ENCODE measurements around the gene WFDC6.

Gene WFDC6

GRCh38 chr20:45515147-45515913, 24.0 kb downstream of the WFDC6 start, which contains the start of gene SPINT3:
SPINT3 (minus strand) TSS chr20:45515622; CDS start chr20:45515608, 14 bp downstream.
- H3K4me3 ChIP-seq (ENCODE audit: low read length) = no peak within 1 kb of the TSS
- H4K20me1 ChIP-seq (ENCODE audit: control insufficient read depth, insufficient read depth, low read depth, low read length) = no peaks in the 10 kb centered on the region
- no peaks in the 10 kb centered on the region for H3F3A ChIP-seq (ENCODE audit: control insufficient read depth, insufficient read depth)
- H3K27ac ChIP-seq (ENCODE audit: low read depth, low read length) = no peak within 1 kb of the TSS
- no peaks in the 10 kb centered on the region for H3K9me2 ChIP-seq (replicated peaks; ENCODE audit: control insufficient read depth, low read length)
- no peaks in the 10 kb centered on the region for H3K79me2 ChIP-seq (ENCODE audit: control insufficient read depth, low read length)
- H3K36me3 ChIP-seq (ENCODE audit: control insufficient read depth, low read length) = no peaks in the 10 kb centered on the region
- no peak for TF ChIP-seq EZH2phosphoT487 (IDR thresholded peaks at IDR 0.05; ENCODE audit: borderline replicate concordance, low read length)
- TF ChIP-seq, protein P1, sequence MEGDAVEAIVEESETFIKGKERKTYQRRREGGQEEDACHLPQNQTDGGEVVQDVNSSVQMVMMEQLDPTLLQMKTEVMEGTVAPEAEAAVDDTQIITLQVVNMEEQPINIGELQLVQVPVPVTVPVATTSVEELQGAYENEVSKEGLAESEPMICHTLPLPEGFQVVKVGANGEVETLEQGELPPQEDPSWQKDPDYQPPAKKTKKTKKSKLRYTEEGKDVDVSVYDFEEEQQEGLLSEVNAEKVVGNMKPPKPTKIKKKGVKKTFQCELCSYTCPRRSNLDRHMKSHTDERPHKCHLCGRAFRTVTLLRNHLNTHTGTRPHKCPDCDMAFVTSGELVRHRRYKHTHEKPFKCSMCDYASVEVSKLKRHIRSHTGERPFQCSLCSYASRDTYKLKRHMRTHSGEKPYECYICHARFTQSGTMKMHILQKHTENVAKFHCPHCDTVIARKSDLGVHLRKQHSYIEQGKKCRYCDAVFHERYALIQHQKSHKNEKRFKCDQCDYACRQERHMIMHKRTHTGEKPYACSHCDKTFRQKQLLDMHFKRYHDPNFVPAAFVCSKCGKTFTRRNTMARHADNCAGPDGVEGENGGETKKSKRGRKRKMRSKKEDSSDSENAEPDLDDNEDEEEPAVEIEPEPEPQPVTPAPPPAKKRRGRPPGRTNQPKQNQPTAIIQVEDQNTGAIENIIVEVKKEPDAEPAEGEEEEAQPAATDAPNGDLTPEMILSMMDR (IDR thresholded peaks at IDR 0.05; ENCODE audit: low read depth, low read length, poor library complexity, severe bottlenecking) = no peak
- H3K4me1 ChIP-seq (ENCODE audit: control insufficient read depth, low read length) = no peaks in the 10 kb centered on the region
- 0 out of 2 replicates have a peak, but pooled peaks cover 5% of the 10 kb centered on the region for H3K27me3 ChIP-seq (ENCODE audit: control insufficient read depth, low read length)
- no peaks in the 10 kb centered on the region for H3K9me3 ChIP-seq (ENCODE audit: control insufficient read depth, insufficient read depth, low read length)
- H3K4me2 ChIP-seq (ENCODE audit: low read length) = no peak within 1 kb of the TSS

DNA sequence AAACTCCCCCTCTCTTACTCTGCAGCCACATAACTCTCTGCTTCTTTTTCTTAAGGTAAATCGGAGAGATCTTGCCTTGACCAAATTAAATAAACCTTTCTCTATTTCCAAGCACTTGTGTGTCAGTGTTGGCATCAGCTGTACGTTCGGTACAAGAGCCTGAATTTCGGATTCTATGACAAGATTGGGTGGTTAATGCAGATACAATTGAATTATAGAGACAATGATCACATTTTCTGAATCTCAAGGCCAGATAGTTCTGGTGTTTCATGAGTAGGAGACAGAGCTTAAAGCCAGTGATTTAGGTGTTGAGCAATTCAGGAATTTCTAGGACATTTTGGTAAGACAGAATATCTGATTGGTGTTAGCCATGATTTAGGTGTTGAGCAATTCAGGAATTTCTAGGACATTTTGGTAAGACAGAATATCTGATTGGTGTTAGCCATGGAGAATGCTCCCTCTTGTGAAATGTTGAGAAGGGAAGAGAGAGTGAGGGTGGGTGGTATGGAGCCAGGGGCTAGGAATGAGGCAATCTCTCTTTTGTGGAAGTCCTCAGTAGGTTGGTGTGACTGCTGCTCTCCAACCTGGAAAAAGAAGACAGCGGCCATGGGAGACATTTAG, 28.9 kb downstream of the WFDC6 start:
- Histone ChIP-seq H3K27ac (ENCODE audit: low read depth, low read length) (no peak overlapping the region), H4K20me1 (ENCODE audit: control insufficient read depth, insufficient read depth, low read depth, low read length) (no peaks in the 10 kb centered on the region), H3F3A (ENCODE audit: control insufficient read depth, insufficient read depth) (no peaks in the 10 kb centered on the region), H3K36me3 (ENCODE audit: control insufficient read depth, low read length) (no peaks in the 10 kb centered on the region), H3K4me1 (ENCODE audit: control insufficient read depth, low read length) (no peaks in the 10 kb centered on the region), H3K79me2 (ENCODE audit: control insufficient read depth, low read length) (no peaks in the 10 kb centered on the region), H3K4me2 (ENCODE audit: low read length) (no peak overlapping the region), H3K4me3 (ENCODE audit: low read length) (no peak overlapping the region), H3K9me3 (ENCODE audit: control insufficient read depth, insufficient read depth, low read length) (no peaks in the 10 kb centered on the region), H3K27me3 (ENCODE audit: control insufficient read depth, low read length) (0 out of 2 replicates have a peak, but pooled peaks cover 5% of the 10 kb centered on the region), H3K9me2 (replicated peaks; ENCODE audit: control insufficient read depth, low read length) (no peaks in the 10 kb centered on the region)
- no peak for TF ChIP-seq EZH2phosphoT487 (IDR thresholded peaks at IDR 0.05; ENCODE audit: borderline replicate concordance, low read length)
- TF ChIP-seq, protein P1 (IDR thresholded peaks at IDR 0.05; ENCODE audit: low read depth, low read length, poor library complexity, severe bottlenecking) = no peak

GRCh38 chr20:45509091-45509490, 30.2 kb downstream of the WFDC6 start:
- Histone ChIP-seq H3K27ac (ENCODE audit: low read depth, low read length) (no peak overlapping the region), H3K79me2 (ENCODE audit: control insufficient read depth, low read length) (no peaks in the 10 kb centered on the region)
- TF ChIP-seq, protein P1 (IDR thresholded peaks at IDR 0.05; ENCODE audit: low read depth, low read length, poor library complexity, severe bottlenecking) = no peak
- no peak for TF ChIP-seq EZH2phosphoT487 (IDR thresholded peaks at IDR 0.05; ENCODE audit: borderline replicate concordance, low read length)

More at GRCh38 chr20:45509091-45509490, 30.2 kb downstream of the WFDC6 start:
- no peak overlapping the region for H3K4me3 ChIP-seq (ENCODE audit: low read length)
- no peaks in the 10 kb centered on the region for H4K20me1 ChIP-seq (ENCODE audit: control insufficient read depth, insufficient read depth, low read depth, low read length)
- H3K4me2 ChIP-seq (ENCODE audit: low read length) = no peak overlapping the region
- H3K36me3 ChIP-seq (ENCODE audit: control insufficient read depth, low read length) = no peaks in the 10 kb centered on the region
- no peaks in the 10 kb centered on the region for H3K9me3 ChIP-seq (ENCODE audit: control insufficient read depth, insufficient read depth, low read length)
- H3F3A ChIP-seq (ENCODE audit: control insufficient read depth, insufficient read depth) = no peaks in the 10 kb centered on the region
- H3K27me3 ChIP-seq (ENCODE audit: control insufficient read depth, low read length) = 0 out of 2 replicates have a peak, but pooled peaks cover 7% of the 10 kb centered on the region
- no peaks in the 10 kb centered on the region for H3K9me2 ChIP-seq (replicated peaks; ENCODE audit: control insufficient read depth, low read length)
- H3K4me1 ChIP-seq (ENCODE audit: control insufficient read depth, low read length) = no peaks in the 10 kb centered on the region

Measured in DOHH2 (cell line).